ENCODE results near the gene AP5B1.
"Not testable (repeated sequence)": the region's sequence is repeated elsewhere in the genome, so short reads cannot be mapped to it uniquely, and the experiment has no call there.

Gene AP5B1

DNA sequence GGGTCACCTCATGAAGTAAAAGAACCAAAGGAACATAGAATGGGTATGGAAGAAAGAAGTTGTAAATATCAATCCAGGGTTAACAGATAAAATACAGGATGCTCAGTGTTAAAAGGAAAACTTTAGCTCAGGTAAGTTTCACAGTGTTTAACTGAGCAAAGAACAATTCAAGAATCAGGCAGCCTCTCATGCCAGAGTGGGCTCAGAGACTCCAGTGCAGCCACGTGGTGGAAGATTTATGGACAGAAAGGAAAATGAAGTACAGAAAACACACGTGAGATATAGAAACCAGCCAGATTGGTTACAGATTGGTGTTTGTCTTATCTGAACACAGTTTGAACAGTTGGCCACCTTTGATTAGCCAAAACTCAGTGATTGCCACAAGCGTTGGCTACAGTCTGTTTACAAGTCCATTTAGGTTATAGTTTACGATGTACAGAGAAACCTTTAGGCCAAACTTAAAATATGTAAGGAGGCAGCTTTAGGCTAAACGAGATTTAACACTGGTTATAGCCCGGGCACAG, 9.1 kb downstream of the AP5B1 start:
- H3K4me3 ChIP-seq (ENCODE audit: low read length), result no peak overlapping the region
- TF ChIP-seq CTCF (conservative IDR thresholded peaks at IDR 0.05; ENCODE audit: low read length), result no peak
- DNase-seq (ENCODE audit: low read depth), result no peak

- TF ChIP-seq CTCF (conservative IDR thresholded peaks at IDR 0.05; ENCODE audit: low read length), result no peak
- no peak for DNase-seq (ENCODE audit: low read depth)
- no peak overlapping the region for H3K4me3 ChIP-seq (ENCODE audit: low read length)
Observed at GRCh38 chr11:65770951-65771567, 9.7 kb downstream of the AP5B1 start.

DNA sequence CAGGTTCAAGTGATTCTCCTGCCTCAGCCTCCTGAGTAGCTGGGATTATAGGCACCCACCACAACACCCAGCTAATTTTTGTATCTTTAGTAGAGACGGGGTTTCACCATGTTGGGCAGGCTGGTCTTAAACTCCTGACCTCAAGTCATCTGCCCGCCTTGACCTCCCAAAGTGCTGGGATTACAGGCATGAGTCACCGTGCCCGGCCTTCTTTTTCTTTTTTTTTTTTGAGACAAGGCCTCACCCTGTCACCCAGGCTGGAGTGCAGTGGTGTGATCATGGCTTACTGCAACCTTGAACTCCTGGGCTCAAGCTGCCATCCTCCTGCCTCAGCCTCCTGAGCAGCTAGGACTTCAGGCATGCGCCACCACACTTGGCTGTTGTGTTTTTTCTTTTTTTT, 13.0 kb downstream of the AP5B1 start:
- DNase-seq (ENCODE audit: low read depth); H3K4me3 ChIP-seq (ENCODE audit: low read length): not testable (repeated sequence)

GRCh38 chr11:65767406-65767805, 13.4 kb downstream of the AP5B1 start:
- TF ChIP-seq CTCF (conservative IDR thresholded peaks at IDR 0.05; ENCODE audit: low read length), result no peak
- no peak for DNase-seq (ENCODE audit: low read depth)
- no peak overlapping the region for H3K4me3 ChIP-seq (ENCODE audit: low read length)

DNA sequence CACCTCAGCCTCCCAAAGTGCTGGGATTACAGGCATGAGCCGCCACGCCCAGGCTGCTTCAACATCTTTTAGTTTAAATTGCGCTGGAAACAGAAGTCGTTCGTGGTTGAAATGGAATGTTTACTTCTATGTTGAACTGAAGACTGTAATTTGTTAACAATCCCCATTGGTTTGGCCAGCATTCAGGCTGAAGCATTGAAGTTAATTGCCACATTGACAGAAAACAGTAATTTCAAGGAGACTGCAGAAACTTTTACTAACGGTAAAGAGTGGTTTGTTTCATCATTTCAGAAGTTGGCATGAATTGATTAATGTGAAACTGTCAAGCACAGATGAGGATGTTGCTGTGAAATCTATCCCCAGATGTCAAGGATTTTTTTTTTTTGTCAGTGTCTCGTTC, 14.2 kb downstream of the AP5B1 start:
- H3K4me3 ChIP-seq (ENCODE audit: low read length), result no peak overlapping the region
- TF ChIP-seq CTCF (conservative IDR thresholded peaks at IDR 0.05; ENCODE audit: low read length), result no peak
- DNase-seq (ENCODE audit: low read depth), result peak; percentile 92

DNA sequence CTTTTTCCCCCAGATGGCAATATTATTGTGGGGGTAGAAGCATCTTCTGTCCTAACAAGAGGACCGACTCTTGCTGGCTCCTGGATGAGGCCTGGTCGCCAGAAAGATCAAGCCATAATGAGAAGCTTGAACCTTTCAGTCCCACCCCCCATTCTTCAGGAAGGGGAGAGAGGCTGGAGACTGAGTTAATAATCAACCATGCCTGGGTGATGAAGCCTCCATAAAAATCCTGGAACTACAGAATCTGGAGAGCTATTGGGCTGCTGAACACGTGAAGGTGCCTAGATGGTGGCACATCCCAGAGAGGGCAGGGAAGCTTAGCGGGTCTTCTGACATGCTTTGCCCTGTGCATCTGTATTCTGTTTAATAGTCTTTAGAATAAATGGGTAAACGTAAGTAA, 16.3 kb downstream of the AP5B1 start:
- DNase-seq (ENCODE audit: low read depth), result no peak

DNA sequence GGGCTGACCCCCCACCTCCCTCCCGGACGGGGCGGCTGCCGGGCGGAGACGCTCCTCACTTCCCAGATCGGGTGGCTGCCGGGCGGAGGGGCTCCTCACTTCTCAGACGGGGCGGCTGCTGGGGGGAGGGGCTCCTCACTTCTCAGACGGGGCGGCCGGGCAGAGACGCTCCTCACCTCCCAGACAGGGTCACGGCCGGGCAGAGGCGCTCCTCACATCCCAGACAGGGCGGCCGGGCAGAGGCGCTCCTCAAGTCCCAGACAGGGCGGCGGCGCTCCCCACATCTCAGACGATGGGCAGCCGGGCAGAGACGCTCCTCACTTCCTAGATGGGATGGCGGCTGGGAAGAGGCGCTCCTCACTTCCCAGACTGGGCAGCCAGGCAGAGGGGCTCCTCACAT, 18.0 kb downstream of the AP5B1 start:
- H3K4me3 ChIP-seq (ENCODE audit: low read length); DNase-seq (ENCODE audit: low read depth): not testable (repeated sequence)

More for the DNA sequence above, 16.3 kb downstream of the AP5B1 start:
- TF ChIP-seq CTCF (conservative IDR thresholded peaks at IDR 0.05; ENCODE audit: low read length), result no peak
- H3K4me3 ChIP-seq (ENCODE audit: low read length), result no peak overlapping the region

DNA sequence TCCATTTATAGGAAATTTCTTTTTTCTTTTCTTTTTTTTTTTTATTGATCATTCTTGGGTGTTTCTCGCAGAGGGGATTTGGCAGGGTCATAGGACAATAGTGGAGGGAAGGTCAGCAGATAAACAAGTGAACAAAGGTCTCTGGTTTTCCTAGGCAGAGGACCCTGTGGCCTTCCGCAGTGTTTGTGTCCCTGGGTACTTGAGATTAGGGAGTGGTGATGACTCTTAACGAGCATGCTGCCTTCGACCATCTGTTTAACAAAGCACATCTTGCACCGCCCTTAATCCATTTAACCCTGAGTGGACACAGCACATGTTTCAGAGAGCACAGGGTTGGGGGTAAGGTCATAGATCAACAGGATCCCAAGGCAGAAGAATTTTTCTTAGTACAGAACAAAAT, 18.6 kb downstream of the AP5B1 start:
- DNase-seq (ENCODE audit: low read depth); H3K4me3 ChIP-seq (ENCODE audit: low read length): not testable (repeated sequence)

DNA sequence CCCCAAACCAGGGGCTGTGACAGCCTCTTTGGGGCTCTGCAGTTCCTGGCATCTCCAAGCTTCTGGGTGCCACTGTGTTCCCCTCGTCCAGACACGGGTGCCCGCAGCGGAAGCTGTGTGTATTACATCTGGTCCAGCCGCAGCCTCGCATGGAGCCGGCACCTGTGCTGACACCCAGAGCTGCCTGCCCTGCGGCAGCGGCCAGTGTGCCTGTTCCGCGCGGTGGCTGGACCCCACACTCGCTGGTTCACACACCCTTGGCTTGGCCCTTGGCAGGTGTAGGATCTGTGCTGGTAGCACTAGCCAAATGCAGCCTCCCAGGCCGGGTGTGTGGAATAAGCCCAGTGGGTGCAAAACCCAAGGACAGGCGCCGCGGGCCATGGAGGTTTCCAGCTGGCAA, 35.7 kb downstream of the AP5B1 start:
- TF ChIP-seq CTCF (conservative IDR thresholded peaks at IDR 0.05; ENCODE audit: low read length), result no peak
- DNase-seq (ENCODE audit: low read depth), result no peak
- no peak overlapping the region for H3K4me3 ChIP-seq (ENCODE audit: low read length)

Data from AG10803 (cell line).